ENCODE data around the gene UNC5B.

- peak; percentile 26 to 73 (median 60) for TF ChIP-seq CTCF (IDR thresholded peaks at IDR 0.05)
- no peak for TF ChIP-seq POLR2A (IDR thresholded peaks at IDR 0.05)
These were observed 55.9 kb downstream of the UNC5B start for GRCh38 chr10:71268247-71268691.
